ENCODE measurements around the gene PIH1D1.

Gene PIH1D1

GRCh38 chr19:49492573-49493405, 41.2 kb upstream of the PIH1D1 start:
- TF ChIP-seq CTCF (IDR thresholded peaks at IDR 0.05; ENCODE audit: borderline replicate concordance, control extremely low read depth, extremely low read depth, insufficient read depth, missing control alignments) = no peak
- in situ Hi-C loops (cut with MboI; ENCODE audit: low sequenced_read_pairs, unreplicated experiment) = no loop called here
- DNase-seq (ENCODE audit: low spot score) = no peak

GRCh38 chr19:49491804-49492572, 40.4 kb upstream of the PIH1D1 start:
- in situ Hi-C loops (cut with MboI; ENCODE audit: low sequenced_read_pairs, unreplicated experiment) = no loop called here
- DNase-seq (ENCODE audit: low spot score) = no peak
- TF ChIP-seq CTCF (IDR thresholded peaks at IDR 0.05; ENCODE audit: borderline replicate concordance, control extremely low read depth, extremely low read depth, insufficient read depth, missing control alignments) = no peak

GRCh38 chr19:49491030-49491803, 39.6 kb upstream of the PIH1D1 start:
- no peak for DNase-seq (ENCODE audit: low spot score)
- no peak for TF ChIP-seq CTCF (IDR thresholded peaks at IDR 0.05; ENCODE audit: borderline replicate concordance, control extremely low read depth, extremely low read depth, insufficient read depth, missing control alignments)
- in situ Hi-C loops (cut with MboI; ENCODE audit: low sequenced_read_pairs, unreplicated experiment) = no loop called here

GRCh38 chr19:49490287-49491029, 38.8 kb upstream of the PIH1D1 start:
- in situ Hi-C loops (cut with MboI; ENCODE audit: low sequenced_read_pairs, unreplicated experiment) = no loop called here
- no peak for TF ChIP-seq CTCF (IDR thresholded peaks at IDR 0.05; ENCODE audit: borderline replicate concordance, control extremely low read depth, extremely low read depth, insufficient read depth, missing control alignments)
- no peak for DNase-seq (ENCODE audit: low spot score)

- TF ChIP-seq CTCF (IDR thresholded peaks at IDR 0.05; ENCODE audit: borderline replicate concordance, control extremely low read depth, extremely low read depth, insufficient read depth, missing control alignments) = peak; percentile 25
- DNase-seq (ENCODE audit: low spot score) = no peak
Measured at GRCh38 chr19:49489601-49490167, 38.1 kb upstream of the PIH1D1 start.

More at GRCh38 chr19:49489601-49490167, 38.1 kb upstream of the PIH1D1 start:
- in situ Hi-C loops (cut with MboI; ENCODE audit: low sequenced_read_pairs, unreplicated experiment) = no loop called here
